ENCODE results near the gene DENND2C.

DENND2C gene

DNA sequence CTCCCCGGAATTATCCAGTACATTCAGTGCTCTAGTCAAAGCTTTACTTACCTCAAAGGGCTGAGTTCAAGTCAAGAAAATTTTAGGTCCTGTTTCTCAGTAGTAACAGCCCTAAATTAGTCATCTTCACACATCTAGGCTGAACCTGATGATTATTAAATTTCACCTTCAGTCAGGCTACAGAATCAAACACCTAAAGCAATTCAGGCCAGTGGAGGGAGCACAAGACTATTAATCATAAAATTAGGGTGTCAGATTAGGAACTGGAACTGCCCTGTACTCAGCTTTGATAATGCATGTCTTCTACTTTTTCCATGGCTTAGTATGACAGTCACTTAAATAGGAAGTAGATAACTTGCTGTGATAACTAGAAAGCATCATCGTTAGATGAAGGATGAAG lies 60.0 kb downstream of the DENND2C start:
- H3K4me3 ChIP-seq (ENCODE audit: low read depth, low read length) = no peak overlapping the region
- DNase-seq (ENCODE audit: low read depth) = no peak
- TF ChIP-seq, protein P1, sequence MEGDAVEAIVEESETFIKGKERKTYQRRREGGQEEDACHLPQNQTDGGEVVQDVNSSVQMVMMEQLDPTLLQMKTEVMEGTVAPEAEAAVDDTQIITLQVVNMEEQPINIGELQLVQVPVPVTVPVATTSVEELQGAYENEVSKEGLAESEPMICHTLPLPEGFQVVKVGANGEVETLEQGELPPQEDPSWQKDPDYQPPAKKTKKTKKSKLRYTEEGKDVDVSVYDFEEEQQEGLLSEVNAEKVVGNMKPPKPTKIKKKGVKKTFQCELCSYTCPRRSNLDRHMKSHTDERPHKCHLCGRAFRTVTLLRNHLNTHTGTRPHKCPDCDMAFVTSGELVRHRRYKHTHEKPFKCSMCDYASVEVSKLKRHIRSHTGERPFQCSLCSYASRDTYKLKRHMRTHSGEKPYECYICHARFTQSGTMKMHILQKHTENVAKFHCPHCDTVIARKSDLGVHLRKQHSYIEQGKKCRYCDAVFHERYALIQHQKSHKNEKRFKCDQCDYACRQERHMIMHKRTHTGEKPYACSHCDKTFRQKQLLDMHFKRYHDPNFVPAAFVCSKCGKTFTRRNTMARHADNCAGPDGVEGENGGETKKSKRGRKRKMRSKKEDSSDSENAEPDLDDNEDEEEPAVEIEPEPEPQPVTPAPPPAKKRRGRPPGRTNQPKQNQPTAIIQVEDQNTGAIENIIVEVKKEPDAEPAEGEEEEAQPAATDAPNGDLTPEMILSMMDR (conservative IDR thresholded peaks at IDR 0.05; ENCODE audit: low read depth, low read length) = no peak

DNA sequence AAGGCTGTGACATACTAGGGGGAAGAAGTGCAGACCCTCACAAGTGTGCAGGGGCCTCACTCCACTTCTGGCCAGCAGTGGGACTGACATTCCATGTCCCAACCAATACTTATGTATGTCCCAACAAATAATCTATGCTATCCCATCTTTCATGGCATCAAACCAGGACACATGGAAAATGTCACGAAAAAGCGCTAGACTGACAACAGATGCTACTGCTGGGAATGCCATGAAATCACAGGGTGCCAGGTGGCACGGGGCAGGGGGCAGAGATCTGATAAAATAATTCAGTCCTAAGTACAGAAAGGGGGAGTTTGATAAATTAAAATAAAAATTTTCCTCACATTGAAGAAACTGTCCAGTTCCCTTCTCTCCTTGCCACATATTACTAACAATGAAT lies 60.8 kb downstream of the DENND2C start:
- TF ChIP-seq, protein P1 (conservative IDR thresholded peaks at IDR 0.05; ENCODE audit: low read depth, low read length) = no peak
- DNase-seq (ENCODE audit: low read depth) = no peak
- no peak overlapping the region for H3K4me3 ChIP-seq (ENCODE audit: low read depth, low read length)

DNA sequence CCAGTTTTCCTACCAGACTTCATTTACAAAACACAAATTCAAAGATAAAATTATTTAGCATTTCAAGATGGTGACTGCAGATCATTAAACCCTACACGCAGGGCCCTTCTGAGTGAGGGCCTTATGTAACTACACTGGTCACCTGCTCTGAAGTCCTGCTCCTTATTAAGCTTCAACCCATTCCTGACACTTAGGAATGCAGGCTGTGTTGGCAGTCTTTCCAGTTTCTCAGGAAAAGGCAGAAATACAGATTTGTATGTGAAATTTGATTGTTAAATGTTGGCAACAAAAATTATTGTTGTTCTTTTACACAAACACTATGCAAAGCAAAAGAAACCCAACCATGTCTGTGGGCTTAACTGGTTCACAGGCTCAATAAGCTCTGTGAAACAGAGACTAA lies 62.6 kb downstream of the DENND2C start:
- TF ChIP-seq, protein P1 (conservative IDR thresholded peaks at IDR 0.05; ENCODE audit: low read depth, low read length) = no peak
- H3K4me3 ChIP-seq (ENCODE audit: low read depth, low read length) = no peak overlapping the region
- no peak for DNase-seq (ENCODE audit: low read depth)

DNA sequence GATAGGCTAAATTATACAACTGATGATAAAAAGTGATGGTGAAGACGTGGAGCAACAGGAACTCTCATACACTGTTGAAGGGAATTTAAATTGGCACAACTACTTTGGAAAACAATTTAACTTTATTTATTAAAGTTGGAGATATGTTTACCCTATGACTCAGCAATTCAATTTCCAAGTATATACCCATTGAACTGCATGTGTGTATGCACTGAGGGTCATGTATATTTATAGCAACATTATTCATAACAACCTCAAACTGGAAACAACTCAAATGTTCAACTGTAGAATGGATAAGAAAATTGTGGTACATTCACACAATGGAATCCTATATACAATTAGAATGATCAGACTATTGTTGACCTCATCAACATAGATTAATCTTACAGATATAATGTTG lies 71.9 kb downstream of the DENND2C start:
- no peak overlapping the region for H3K4me3 ChIP-seq (ENCODE audit: low read depth, low read length)
- TF ChIP-seq, protein P1 (conservative IDR thresholded peaks at IDR 0.05; ENCODE audit: low read depth, low read length) = no peak
- no peak for DNase-seq (ENCODE audit: low read depth)

DNA sequence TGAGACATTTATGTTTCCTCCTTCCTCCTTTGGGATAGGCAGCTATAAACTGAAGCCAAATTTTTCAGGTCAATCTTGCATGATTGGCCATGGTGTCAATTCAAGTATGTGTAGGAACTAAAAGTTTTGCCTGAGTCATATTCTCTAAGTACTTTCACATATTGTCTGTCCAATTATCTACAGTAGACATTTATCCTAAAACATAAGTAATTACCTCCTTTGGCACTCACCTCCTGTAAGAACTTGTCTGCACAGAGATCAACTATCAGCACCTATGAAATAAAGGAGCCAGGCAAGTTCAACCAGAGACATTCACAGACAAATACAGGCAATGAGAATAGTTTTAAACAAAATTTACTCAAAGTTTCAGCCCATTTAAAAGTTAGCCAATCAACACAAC lies 74.2 kb downstream of the DENND2C start:
- TF ChIP-seq, protein P1 (conservative IDR thresholded peaks at IDR 0.05; ENCODE audit: low read depth, low read length) = no peak
- no peak overlapping the region for H3K4me3 ChIP-seq (ENCODE audit: low read depth, low read length)
- no peak for DNase-seq (ENCODE audit: low read depth)

DNA sequence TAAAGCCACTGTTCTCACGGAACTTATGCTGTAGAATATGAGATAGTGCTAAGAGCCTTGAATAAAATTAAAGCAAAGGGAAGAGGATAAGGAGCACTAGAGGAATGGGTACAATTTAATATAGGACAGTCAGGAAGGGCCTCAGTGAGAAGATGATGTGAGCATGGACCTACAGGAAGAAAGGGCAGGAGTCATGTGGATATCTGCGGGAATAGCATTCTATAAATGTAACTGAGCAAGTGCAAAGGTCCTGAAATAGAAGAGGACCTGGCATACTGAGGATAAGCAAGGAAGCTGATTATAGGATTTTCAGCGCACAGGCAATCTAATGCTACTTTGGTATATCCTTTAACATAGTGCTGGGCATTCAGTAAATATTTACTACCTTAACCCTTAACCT lies 75.8 kb downstream of the DENND2C start:
- TF ChIP-seq, protein P1 (conservative IDR thresholded peaks at IDR 0.05; ENCODE audit: low read depth, low read length) = no peak
- DNase-seq (ENCODE audit: low read depth) = no peak
- no peak overlapping the region for H3K4me3 ChIP-seq (ENCODE audit: low read depth, low read length)

DNA sequence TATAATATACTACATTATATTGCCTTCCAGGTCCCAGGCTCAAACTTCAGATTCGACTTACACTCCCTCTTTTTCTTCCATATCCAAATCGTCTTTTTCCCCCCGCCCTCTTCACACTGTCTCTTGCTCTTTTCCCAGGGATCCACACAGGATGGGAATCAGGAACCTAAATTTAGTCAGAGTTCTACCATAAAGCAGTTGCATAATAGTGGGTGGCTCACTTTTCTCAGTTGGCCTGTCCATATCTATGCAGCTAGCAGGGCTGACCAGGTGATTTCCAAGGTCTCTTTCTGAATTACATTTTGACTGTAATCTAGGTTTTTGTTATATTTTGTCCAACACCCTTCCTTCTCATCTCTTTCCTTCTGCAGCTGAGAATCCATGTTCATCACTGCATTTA lies 80.7 kb downstream of the DENND2C start:
- no peak overlapping the region for H3K4me3 ChIP-seq (ENCODE audit: low read depth, low read length)
- DNase-seq (ENCODE audit: low read depth) = no peak
- TF ChIP-seq, protein P1 (conservative IDR thresholded peaks at IDR 0.05; ENCODE audit: low read depth, low read length) = no peak
